Lower leg skin (tissue), 3 donors: ENCODE results near the gene ZNF816.
"Not testable (repeated sequence)": the region's sequence is repeated elsewhere in the genome, so short reads cannot be mapped to it uniquely, and the experiment has no call there.

ENCODE experiments used
- CTCF ChIP-seq, 3 donors: fragments of 450-650 bp; IDR thresholded peaks; one replicate each; pipeline ENCODE4 v1.5.1; 2016; ENCODE audit warnings: antibody characterized with exemption in 3 of 3, mild to moderate bottlenecking in 3 of 3, moderate library complexity in 2 of 3
- POLR2A ChIP-seq, 2 donors: fragments of 450-650 bp; IDR thresholded peaks; one replicate each; pipeline ENCODE4 v1.6.1; 2016 to 2017; ENCODE audit warnings: antibody characterized with exemption in 2 of 2, mild to moderate bottlenecking in 1 of 2, moderate library complexity in 1 of 2

GRCh38 chr19:52941523-52941922 lies 21.2 kb downstream of the ZNF816 start:
- TF ChIP-seq CTCF, POLR2A (IDR thresholded peaks at IDR 0.05): not testable (repeated sequence)
